Measurements from ENCODE around the gene COA1. TPM values are rescaled to one million over a fixed set of nuclear protein-coding genes. Genes with fewer than 3 reads are reported as not detected.

COA1 gene
- polyA plus RNA-seq, 3 donors = 25.6 to 57.8 (median 56.2) TPM

DNA sequence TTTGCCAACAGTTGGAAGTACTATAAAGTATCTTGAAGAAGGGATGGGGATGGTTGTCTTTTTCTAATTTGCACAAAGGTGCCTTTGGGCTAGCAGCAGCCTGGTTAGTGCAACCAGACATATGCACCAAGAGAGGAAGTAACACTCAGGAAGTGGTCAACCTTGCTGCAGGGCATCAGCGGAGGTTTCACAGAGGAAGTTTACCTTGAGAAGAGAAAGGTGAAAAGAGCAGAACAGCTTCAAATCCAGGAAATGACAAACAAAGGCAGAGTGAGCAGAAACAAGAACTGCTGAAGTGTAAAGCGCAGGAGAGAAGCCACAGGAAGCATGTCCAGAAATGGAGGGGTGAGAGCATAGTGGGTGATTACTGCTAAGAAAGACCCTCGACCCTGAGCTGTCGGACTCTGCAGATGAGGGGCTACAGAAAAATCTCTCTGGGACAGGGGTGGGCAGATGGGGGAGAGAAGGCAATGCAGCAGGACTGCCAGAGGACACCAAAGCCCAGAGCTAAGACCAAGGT, 79.5 kb downstream of the COA1 start:
- TF ChIP-seq, protein P1, sequence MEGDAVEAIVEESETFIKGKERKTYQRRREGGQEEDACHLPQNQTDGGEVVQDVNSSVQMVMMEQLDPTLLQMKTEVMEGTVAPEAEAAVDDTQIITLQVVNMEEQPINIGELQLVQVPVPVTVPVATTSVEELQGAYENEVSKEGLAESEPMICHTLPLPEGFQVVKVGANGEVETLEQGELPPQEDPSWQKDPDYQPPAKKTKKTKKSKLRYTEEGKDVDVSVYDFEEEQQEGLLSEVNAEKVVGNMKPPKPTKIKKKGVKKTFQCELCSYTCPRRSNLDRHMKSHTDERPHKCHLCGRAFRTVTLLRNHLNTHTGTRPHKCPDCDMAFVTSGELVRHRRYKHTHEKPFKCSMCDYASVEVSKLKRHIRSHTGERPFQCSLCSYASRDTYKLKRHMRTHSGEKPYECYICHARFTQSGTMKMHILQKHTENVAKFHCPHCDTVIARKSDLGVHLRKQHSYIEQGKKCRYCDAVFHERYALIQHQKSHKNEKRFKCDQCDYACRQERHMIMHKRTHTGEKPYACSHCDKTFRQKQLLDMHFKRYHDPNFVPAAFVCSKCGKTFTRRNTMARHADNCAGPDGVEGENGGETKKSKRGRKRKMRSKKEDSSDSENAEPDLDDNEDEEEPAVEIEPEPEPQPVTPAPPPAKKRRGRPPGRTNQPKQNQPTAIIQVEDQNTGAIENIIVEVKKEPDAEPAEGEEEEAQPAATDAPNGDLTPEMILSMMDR (IDR thresholded peaks at IDR 0.05) = no peak
- Histone ChIP-seq H2AFZ (ENCODE audit: insufficient read depth, low read depth, low read length, poor library complexity, severe bottlenecking) (no peak overlapping the region), H3K27me3 (ENCODE audit: control insufficient read depth in 2 of 2, insufficient read depth in 2 of 2, low read length in 2 of 2) (no peaks in the 10 kb centered on the region)

DNA sequence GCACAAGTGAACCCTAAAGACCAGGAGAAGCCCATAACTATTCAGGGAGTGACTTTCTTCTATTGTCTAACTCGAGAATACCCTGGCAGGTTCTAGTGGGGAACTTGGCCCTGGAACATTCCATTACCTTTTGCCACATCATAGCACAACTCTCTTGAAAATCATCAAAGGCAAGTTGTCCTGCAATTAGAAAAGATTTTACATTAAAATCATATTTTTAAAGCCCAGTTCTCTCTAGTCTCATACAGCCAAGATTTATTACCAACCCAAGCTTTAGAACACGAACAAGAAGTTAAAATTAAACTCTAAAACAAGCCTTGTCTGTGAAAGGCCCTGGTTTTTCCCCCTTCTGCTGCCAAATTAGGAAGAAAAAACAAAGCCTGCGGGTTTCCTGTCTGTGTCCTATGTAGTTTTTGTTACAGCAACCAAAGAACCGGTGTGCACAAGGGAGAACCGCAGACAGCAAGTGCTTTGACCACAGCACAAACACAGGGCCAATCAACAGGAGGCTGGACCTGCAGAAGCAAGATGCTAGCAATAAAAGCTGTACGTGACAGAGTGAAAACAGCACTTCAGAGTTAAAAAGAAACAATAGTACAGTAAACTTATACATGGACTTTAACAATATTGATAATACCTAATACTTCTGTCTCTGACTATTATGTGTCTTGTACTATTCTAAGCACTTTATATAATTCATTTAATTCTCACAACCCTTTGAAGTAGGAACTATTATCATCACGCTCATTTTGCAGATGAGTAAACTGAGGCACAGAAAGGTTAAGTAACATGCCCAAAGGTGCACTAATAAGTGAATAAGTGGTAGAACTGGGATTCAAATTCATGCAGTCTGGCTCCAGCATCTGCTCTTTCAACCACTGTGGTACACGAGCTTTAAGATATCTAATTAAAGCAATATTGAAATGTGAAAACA, 80.6 kb downstream of the COA1 start:
- Histone ChIP-seq H4K20me1 (ENCODE audit: insufficient read depth, low read length) (peaks cover 30% of the 10 kb centered on the region), H3K27ac (ENCODE audit: low read depth in 1 of 2, low read length in 2 of 2) (peak overlapping the region in 1 of 2 donors; percentile 63), H3K4me3 (replicated peaks in 1 of 3; ENCODE audit: low read depth in 2 of 3, low read length in 3 of 3) (peak overlapping the region in 1 of 3 experiments; percentile 18), H2AFZ (ENCODE audit: insufficient read depth, low read depth, low read length, poor library complexity, severe bottlenecking) (no peak overlapping the region), H3K36me3 (replicated peaks in 1 of 2; ENCODE audit: control insufficient read depth in 1 of 2, insufficient read depth in 2 of 2, low read length in 2 of 2) (peaks cover 26 to 35% of the 10 kb centered on the region in 2 donors), H3K27me3 (ENCODE audit: control insufficient read depth in 2 of 2, insufficient read depth in 2 of 2, low read length in 2 of 2) (no peaks in the 10 kb centered on the region), H3K4me1 (ENCODE audit: control insufficient read depth in 1 of 2, insufficient read depth in 2 of 2, low read length in 2 of 2) (peaks cover 43 to 47% of the 10 kb centered on the region in 2 donors), H3K4me2 (replicated peaks; ENCODE audit: extremely low read depth, low read length, poor library complexity, severe bottlenecking) (peak overlapping the region; percentile 34), H3K9ac (ENCODE audit: insufficient read depth, low read length, poor library complexity, severe bottlenecking) (peak overlapping the region; percentile 43), H3K79me2 (ENCODE audit: insufficient read depth, low read length) (peaks cover 3% of the 10 kb centered on the region), H3K9me3 (replicated peaks in 1 of 2; ENCODE audit: control insufficient read depth in 1 of 2, insufficient read depth in 1 of 2, low read length in 2 of 2) (no peaks in the 10 kb centered on the region)
- H3K4me1 Mint-ChIP-seq = peaks cover 54% of the 10 kb centered on the region
- 4% methylated on average over 3 of the region's 8 CpGs for WGBS (ENCODE audit: insufficient coverage)
- H3K27ac Mint-ChIP-seq = peak overlapping the region; percentile 40 to 86 (median 68)
- no peak overlapping the region for H3K4me3 Mint-ChIP-seq
- DNase-seq = peak; percentile 8 to 12 (median 11)
- peaks cover 0 to 3% (median 1%) of the 10 kb centered on the region in 3 donors for H3K27me3 Mint-ChIP-seq (ENCODE audit: low read depth in 3 of 3)
- intact Hi-C loops (cut with micrococcal nuclease) = no loop called here
- H3K36me3 Mint-ChIP-seq = peaks cover 45 to 54% of the 10 kb centered on the region in 2 donors
- TF ChIP-seq, protein P1 (IDR thresholded peaks at IDR 0.05) = no peak
- no peaks in the 10 kb centered on the region for H3K9me3 Mint-ChIP-seq

More for the DNA sequence above, 79.5 kb downstream of the COA1 start:
- H3K36me3 Mint-ChIP-seq = peaks cover 42 to 48% of the 10 kb centered on the region in 2 donors
- peak overlapping the region in 4 of 7 donors; percentile 32 to 68 (median 44) for H3K27ac Mint-ChIP-seq
- Histone ChIP-seq H3K9me3 (replicated peaks in 1 of 2; ENCODE audit: control insufficient read depth in 1 of 2, insufficient read depth in 1 of 2, low read length in 2 of 2) (no peaks in the 10 kb centered on the region), H3K79me2 (ENCODE audit: insufficient read depth, low read length) (peaks cover 3% of the 10 kb centered on the region), H3K4me3 (replicated peaks in 1 of 3; ENCODE audit: low read depth in 2 of 3, low read length in 3 of 3) (peak overlapping the region in 1 of 3 experiments; percentile 26), H3K9ac (ENCODE audit: insufficient read depth, low read length, poor library complexity, severe bottlenecking) (no peak overlapping the region), H4K20me1 (ENCODE audit: insufficient read depth, low read length) (peaks cover 30% of the 10 kb centered on the region), H3K4me1 (ENCODE audit: control insufficient read depth in 1 of 2, insufficient read depth in 2 of 2, low read length in 2 of 2) (peaks cover 43 to 47% of the 10 kb centered on the region in 2 donors), H3K36me3 (replicated peaks in 1 of 2; ENCODE audit: control insufficient read depth in 1 of 2, insufficient read depth in 2 of 2, low read length in 2 of 2) (peaks cover 17 to 25% of the 10 kb centered on the region in 2 donors), H3K27ac (ENCODE audit: low read depth in 1 of 2, low read length in 2 of 2) (peak overlapping the region in 1 of 2 donors; percentile 46), H3K4me2 (replicated peaks; ENCODE audit: extremely low read depth, low read length, poor library complexity, severe bottlenecking) (peak overlapping the region; percentile 42)
- intact Hi-C loops (cut with micrococcal nuclease) = no loop called here
- no peaks in the 10 kb centered on the region for H3K9me3 Mint-ChIP-seq
- peaks cover 58% of the 10 kb centered on the region for H3K4me1 Mint-ChIP-seq
- 2% methylated on average over 4 of the region's 4 CpGs for WGBS (ENCODE audit: insufficient coverage)
- peak overlapping the region in 1 of 2 donors; percentile 35 for H3K4me3 Mint-ChIP-seq
- DNase-seq = peak; percentile 29 to 36 (median 35)
- peaks cover 0 to 3% (median 1%) of the 10 kb centered on the region in 3 donors for H3K27me3 Mint-ChIP-seq (ENCODE audit: low read depth in 3 of 3)
